ENCODE results near the gene FOXF2.

FOXF2 gene

GRCh38 chr6:1392813-1393640 lies 3.7 kb downstream of the FOXF2 start:
- DNase-seq: no peak

DNA sequence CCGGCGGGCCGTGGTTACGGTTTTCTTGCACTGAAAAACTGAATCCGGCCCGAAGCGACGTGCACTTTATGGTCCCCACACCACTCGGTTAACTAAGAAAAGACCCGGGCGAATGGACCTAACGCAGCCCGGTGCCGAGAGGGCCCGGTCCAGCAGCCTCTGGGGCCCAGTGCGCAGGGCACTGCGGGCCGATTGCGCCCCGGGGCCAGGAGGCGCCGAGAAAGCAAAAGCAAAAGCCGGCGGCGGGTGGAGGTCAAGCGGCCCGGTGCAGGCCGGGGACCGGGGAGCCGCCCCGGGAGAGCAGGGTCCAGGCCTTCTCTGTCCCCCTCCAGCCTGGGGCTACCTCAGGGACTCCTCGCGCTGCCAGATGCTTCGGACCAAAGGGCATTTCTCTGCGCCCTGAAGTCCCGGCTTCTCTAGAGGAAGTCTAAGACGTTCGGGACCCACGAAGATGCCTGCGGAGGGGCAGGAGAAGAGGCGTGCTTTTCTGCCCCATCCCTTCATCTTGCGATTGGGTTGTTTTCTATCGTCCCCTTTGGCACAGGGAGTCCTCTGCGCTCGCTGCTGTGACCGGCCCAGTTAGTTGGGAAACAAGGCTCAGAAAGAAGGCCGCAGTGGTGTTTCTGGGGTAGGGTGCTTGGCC lies 4.4 kb downstream of the FOXF2 start:
- no peak for DNase-seq

DNA sequence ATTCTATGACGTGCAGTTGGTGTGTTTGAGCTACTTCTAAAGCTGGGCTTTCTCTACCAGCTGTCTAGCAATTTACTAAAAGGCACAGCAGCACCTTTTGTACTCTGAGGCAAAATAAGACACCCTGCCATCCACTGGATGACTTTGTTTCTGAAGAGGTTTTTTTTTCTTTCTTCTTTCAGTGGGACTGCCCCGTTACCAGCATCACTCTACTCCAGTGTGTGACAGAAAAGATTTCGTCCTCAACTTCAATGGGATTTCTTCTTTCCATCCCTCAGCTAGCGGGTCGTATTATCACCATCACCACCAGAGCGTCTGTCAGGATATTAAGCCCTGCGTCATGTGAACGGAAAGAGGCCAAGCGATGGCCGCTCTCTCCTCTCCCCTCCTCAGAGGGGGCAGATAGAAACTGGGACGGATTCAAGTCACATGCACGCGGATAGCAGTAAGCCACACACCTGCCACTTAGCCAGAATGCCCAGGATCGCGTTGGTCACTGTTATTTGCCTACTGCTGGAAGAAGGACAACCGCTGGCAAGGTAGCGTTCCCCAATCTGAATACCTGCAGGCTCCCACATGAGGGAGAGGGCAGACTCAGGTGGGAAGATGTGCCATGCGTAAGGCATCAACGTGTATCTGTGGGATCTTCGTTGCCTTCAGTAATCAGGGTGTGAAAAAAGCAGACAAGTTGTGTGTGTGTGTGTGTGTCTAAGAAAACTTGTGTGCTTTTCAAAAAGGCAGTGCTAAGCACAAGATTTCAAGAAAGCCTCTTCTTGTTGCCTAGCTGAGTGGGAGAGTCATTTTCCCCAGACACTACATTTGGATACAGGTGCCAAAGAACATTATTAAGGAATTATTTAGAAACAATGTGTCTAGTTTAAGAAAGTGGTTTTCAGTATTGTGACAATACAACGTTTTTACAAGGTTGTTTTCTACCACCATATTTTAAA lies 5.4 kb downstream of the FOXF2 start:
- no peak for DNase-seq

DNA sequence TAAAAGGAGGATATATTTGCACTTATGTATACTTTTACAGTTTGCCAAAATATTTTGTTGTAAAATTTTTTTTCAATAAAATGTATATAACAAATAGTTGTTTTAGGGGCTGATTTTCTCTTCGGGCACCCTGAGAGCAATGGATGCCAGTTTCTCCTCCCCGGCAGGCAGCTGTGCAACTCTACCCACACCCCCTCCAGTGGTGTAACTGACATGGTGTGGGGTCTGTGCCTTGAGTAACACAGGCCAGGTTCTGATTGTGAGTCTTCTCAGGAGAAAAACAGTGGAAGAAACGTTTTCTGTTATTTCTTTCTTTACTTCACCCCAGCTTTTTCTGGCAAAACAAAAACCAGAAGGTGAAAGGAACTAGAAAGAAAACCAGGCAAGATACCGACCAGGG lies 6.1 kb downstream of the FOXF2 start:
- DNase-seq: no peak

DNA sequence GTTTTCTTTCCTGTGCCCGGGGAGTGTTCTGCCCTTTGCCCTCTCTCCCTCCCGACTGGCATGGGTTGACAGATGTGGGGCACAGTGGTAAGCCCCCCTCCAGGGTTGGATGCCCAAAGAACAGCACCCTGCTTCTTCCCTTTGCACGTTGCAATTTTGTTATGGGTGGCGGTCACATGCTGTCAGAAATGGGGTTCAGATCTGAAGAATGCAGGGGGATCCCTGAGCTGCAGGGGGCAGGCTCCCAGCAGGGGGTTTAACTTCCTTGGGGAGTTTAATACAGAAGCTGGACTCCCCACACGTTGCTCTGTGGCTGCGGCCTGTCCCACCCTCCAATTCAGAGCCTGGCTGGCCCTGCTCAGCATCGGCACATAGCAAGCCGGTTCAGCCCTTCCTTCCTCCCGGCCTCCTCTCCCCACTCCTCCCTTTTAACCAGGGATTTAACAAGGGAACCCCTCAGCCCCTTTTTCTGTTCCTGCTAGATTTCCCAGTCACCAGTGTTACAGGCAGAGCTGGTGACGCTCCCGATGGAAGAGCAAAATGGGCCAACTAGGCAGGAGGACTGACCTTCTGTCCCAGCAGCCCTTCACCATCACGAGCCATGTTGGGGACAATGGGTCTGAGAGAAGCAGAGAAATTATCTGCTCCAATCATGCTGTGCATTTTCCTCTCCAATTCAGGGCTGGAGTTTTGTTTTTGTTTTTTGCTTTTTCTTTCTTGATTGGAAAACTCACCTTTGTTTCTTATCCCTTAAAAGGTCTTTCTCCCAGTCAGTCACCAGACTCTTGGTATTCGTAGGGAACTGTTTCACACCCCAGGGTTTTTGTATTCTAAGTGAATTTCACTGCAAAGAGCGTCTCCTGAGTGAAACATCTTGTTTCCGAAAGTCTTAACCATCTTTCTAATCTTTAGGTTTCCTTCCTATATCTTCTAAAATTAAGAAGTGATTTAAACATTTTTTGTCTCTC lies 6.8 kb downstream of the FOXF2 start:
- no peak for DNase-seq

GRCh38 chr6:1396952-1397868 lies 7.8 kb downstream of the FOXF2 start:
- peak; percentile 64 for DNase-seq

DNA sequence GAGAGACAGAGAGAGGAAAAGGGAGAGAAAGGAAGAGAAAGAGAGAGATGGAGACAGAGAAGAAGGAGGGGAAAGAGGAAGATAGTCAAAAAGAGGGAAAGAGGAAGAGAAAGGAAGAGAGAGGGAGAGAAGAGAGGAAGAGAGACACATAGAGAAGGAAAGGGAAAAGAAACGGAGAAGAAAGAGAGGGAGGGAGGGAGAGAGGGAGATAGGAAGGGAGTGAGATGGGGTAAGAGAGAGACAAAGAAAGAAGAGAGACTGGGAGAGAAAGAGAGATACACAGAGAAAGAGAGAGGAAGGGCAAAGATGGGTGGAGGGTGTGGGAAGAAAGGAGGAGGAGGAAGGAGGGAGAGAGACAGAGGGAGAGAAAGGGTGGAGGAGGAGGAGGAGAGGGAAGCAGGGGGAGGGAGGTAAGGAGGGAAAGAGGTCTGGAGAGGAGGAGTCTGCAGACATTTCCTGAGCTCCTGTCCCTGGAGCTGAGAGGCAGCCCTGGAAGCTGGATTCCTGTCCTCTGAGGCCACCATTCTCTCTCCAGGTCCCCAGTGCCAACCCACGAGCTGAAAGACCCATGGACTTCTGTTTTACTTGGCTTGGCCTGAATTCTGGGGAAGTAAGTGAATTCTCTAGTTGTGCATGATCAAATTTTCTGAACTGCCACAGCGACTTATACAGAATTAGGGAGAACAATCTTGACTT lies 9.9 kb downstream of the FOXF2 start:
- no peak for DNase-seq

GRCh38 chr6:1400126-1400850 lies 10.9 kb downstream of the FOXF2 start:
- no peak for DNase-seq

GRCh38 chr6:1402369-1402768 lies 13.0 kb downstream of the FOXF2 start:
- DNase-seq: no peak

- DNase-seq: no peak
Measured at GRCh38 chr6:1402868-1403267, 13.5 kb downstream of the FOXF2 start.

DNA sequence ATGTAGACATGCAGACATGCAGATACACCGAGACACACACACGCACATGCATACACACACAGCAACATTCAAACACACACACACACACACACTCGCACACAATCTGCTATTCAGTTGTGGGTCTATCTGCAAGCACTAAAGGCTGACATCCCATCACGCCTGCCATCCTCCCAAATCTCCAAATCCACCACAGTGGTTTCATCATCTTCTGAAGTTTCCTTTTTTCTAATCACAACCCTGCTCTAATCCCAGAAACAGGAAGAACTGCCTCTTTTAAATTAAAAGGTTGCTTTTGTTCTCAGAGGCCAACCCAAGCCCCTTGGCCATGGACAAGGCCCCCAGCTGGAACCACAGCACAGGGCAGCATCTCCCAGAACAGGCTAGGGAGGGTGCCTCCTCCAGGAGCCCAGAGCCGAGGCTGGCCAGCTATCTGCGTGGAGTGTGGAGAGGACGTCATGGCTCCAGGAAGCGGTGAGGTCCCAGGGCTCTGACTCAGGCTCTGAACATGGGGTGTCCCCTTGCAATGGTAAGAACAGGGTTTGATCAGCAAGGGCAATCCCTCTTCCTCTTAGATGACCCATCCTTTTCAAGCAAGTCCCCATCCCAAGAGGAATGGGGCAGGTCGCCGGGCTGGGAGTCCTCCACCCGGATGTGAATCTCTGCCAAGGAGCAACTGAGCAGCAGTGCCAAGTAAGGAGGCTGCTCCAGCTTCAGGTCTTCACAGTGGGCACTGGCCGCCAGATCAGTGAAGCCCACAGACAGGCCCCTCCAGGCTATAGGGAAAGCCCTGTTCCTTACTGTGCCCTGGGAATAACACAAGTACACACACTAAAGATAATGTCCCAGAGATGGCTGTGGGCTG lies 14.7 kb downstream of the FOXF2 start:
- DNase-seq: no peak

- DNase-seq: no peak
Measured at GRCh38 chr6:1404713-1405098, 15.3 kb downstream of the FOXF2 start.

GRCh38 chr6:1405221-1405620 lies 15.8 kb downstream of the FOXF2 start:
- DNase-seq: no peak

GRCh38 chr6:1406306-1407072 lies 17.1 kb downstream of the FOXF2 start:
- DNase-seq: no peak

GRCh38 chr6:1407499-1407990 lies 18.2 kb downstream of the FOXF2 start:
- no peak for DNase-seq

- DNase-seq: no peak
Measured at GRCh38 chr6:1409774-1410465, 20.5 kb downstream of the FOXF2 start.

GRCh38 chr6:1412901-1413300 lies 23.5 kb downstream of the FOXF2 start:
- DNase-seq: no peak
